SK-N-SH treated with all-trans-retinoic acid at 6 μM for 48 hours (cell line): ENCODE data around the gene PACSIN2.

Source experiments
- ATAC-seq: fragments of 200-7000 bp; cut with Tn5 transposase; 3 replicates; pipeline ENCODE4 v1.9.1; 2020; ENCODE audit warnings: mild to moderate bottlenecking, moderate library complexity
- ARNTL ChIP-seq: fragments of 450-650 bp; formaldehyde crosslinking; IDR thresholded peaks from 2 replicates; pipeline ENCODE4 v1.5.0; 2020; ENCODE audit warnings: low read depth, mild to moderate bottlenecking, moderate library complexity, borderline replicate concordance
- BACH2 ChIP-seq: fragments of 250-450 bp; sonication (Bioruptor Pico); IDR thresholded peaks from 2 replicates; pipeline ENCODE4 v1.9.0; 2021; ENCODE audit warnings: mild to moderate bottlenecking, borderline replicate concordance
- CREB5 ChIP-seq: fragments of 250-450 bp; sonication (Bioruptor Pico); IDR thresholded peaks from 2 replicates; pipeline ENCODE4 v1.5.1; 2020; ENCODE audit warnings: low read depth, mild to moderate bottlenecking, moderate library complexity
- CSDC2 ChIP-seq: fragments of 250-450 bp; sonication (Bioruptor Pico); IDR thresholded peaks from 2 replicates; pipeline ENCODE4 v1.5.0; 2020; ENCODE audit warnings: mild to moderate bottlenecking, moderate library complexity
- ESRRG ChIP-seq: fragments of 250-450 bp; sonication (Bioruptor Pico); IDR thresholded peaks from 2 replicates; pipeline ENCODE4 v1.6.1; 2021; ENCODE audit warnings: mild to moderate bottlenecking
- GLIS3 ChIP-seq: fragments of 250-450 bp; sonication (Bioruptor Pico); IDR thresholded peaks from 2 replicates; pipeline ENCODE4 v1.5.0; 2020; ENCODE audit warnings: mild to moderate bottlenecking, moderate library complexity
- ISL1 ChIP-seq: fragments of 250-450 bp; sonication (Bioruptor Pico); IDR thresholded peaks from 2 replicates; pipeline ENCODE4 v2.1.2; 2022; ENCODE audit warnings: mild to moderate bottlenecking, moderate library complexity
- OSR1 ChIP-seq: fragments of 250-450 bp; sonication (Bioruptor Pico); IDR thresholded peaks from 2 replicates; pipeline ENCODE4 v1.8.0; 2022; ENCODE audit warnings: moderate library complexity, mild to moderate bottlenecking, inconsistent platforms
- PATZ1 ChIP-seq: fragments of 250-450 bp; sonication (Bioruptor Pico); IDR thresholded peaks from 2 replicates; pipeline ENCODE4 v1.8.0; 2020; ENCODE audit warnings: mild to moderate bottlenecking, moderate library complexity, borderline replicate concordance
- POU6F1 ChIP-seq: fragments of 250-450 bp; sonication (Bioruptor Pico); IDR thresholded peaks from 2 replicates; pipeline ENCODE4 v1.8.0; 2021; ENCODE audit warnings: low read depth, mild to moderate bottlenecking, moderate library complexity, borderline replicate concordance
- PPARA ChIP-seq: fragments of 250-450 bp; sonication (Bioruptor Pico); IDR thresholded peaks from 2 replicates; pipeline ENCODE4 v1.5.0; 2020; ENCODE audit warnings: mild to moderate bottlenecking, borderline replicate concordance
- SNAI2 ChIP-seq: fragments of 250-450 bp; sonication (Bioruptor Pico); IDR thresholded peaks from 2 replicates; pipeline ENCODE4 v1.5.0; 2020; ENCODE audit warnings: mild to moderate bottlenecking, moderate library complexity
- TCF4 ChIP-seq: fragments of 250-450 bp; sonication (Bioruptor Pico); IDR thresholded peaks from 2 replicates; pipeline ENCODE4 v1.8.0; 2021; ENCODE audit warnings: mild to moderate bottlenecking, moderate library complexity, borderline replicate concordance
- TOX ChIP-seq: fragments of 250-450 bp; sonication (Bioruptor Pico); IDR thresholded peaks from 2 replicates; pipeline ENCODE4 v1.8.0; 2021; ENCODE audit warnings: mild to moderate bottlenecking, moderate library complexity, borderline replicate concordance
- TSHZ2 ChIP-seq: fragments of 250-450 bp; sonication (Bioruptor Pico); IDR thresholded peaks from 2 replicates; pipeline ENCODE4 v1.5.0; 2020; ENCODE audit warnings: mild to moderate bottlenecking, moderate library complexity
- ZC3H10 ChIP-seq: fragments of 250-450 bp; sonication (Bioruptor Pico); IDR thresholded peaks from 2 replicates; pipeline ENCODE4 v1.5.1; 2021; ENCODE audit warnings: mild to moderate bottlenecking, moderate library complexity
- ZFP3 ChIP-seq: fragments of 250-450 bp; sonication (Bioruptor Pico); IDR thresholded peaks from 2 replicates; pipeline ENCODE4 v1.5.0; 2020; ENCODE audit warnings: mild to moderate bottlenecking, moderate library complexity
- ZFP30 ChIP-seq: fragments of 450-650 bp; formaldehyde crosslinking; IDR thresholded peaks from 2 replicates; pipeline ENCODE4 v1.5.0; 2022; ENCODE audit warnings: mild to moderate bottlenecking, moderate library complexity
- ZNF565 ChIP-seq: fragments of 450-650 bp; formaldehyde crosslinking; conservative IDR thresholded peaks from 2 replicates; pipeline ENCODE4 v1.5.0; 2020; ENCODE audit warnings: low read depth, mild to moderate bottlenecking, moderate library complexity
- ZNF8 ChIP-seq: fragments of 450-650 bp; formaldehyde crosslinking; IDR thresholded peaks from 2 replicates; pipeline ENCODE4 v1.5.0; 2020; ENCODE audit warnings: mild to moderate bottlenecking, moderate library complexity

The PACSIN2 gene

GRCh38 chr22:42868751-42869251 lies 146.1 kb downstream of the PACSIN2 start:
- TF ChIP-seq CSDC2 (no peak), ISL1 (CRISPR knock-in tag) (no peak), ZFP3 (no peak), TSHZ2 (no peak), SNAI2 (CRISPR knock-in tag) (no peak), GLIS3 (no peak), ARNTL (CRISPR knock-in tag) (no peak), TCF4 (CRISPR knock-in tag) (no peak), CREB5 (no peak), TOX (CRISPR knock-in tag) (no peak), ZFP30 (CRISPR knock-in tag) (no peak), PATZ1 (CRISPR knock-in tag) (no peak), ZNF8 (CRISPR knock-in tag) (no peak), ZNF565 (CRISPR knock-in tag) (no peak)
- TF ChIP-seq, all 23 proteins: peak for 0
- ATAC-seq: no peak

- TF ChIP-seq TOX (CRISPR knock-in tag): no peak
- no peak for TF ChIP-seq ZFP3
- no peak for TF ChIP-seq ISL1 (CRISPR knock-in tag)
- no peak for TF ChIP-seq GLIS3
- no peak for TF ChIP-seq CSDC2
- no peak for TF ChIP-seq ARNTL (CRISPR knock-in tag)
- no peak for TF ChIP-seq ZNF8 (CRISPR knock-in tag)
- TF ChIP-seq TCF4 (CRISPR knock-in tag): no peak
- no peak for TF ChIP-seq PPARA
- no peak for TF ChIP-seq BACH2 (CRISPR knock-in tag)
- TF ChIP-seq OSR1 (CRISPR knock-in tag): no peak
- no peak for TF ChIP-seq TSHZ2
- no peak for TF ChIP-seq CREB5
- no peak for TF ChIP-seq PATZ1 (CRISPR knock-in tag)
- TF ChIP-seq POU6F1 (CRISPR knock-in tag): no peak
- TF ChIP-seq ZNF565 (CRISPR knock-in tag): no peak
- TF ChIP-seq ZC3H10 (CRISPR knock-in tag): no peak
- TF ChIP-seq SNAI2 (CRISPR knock-in tag): no peak
- no peak for TF ChIP-seq ESRRG (CRISPR knock-in tag)
- no peak for ATAC-seq
Observed at GRCh38 chr22:42866100-42866499, 148.8 kb downstream of the PACSIN2 start.
